Fibroblast of pulmonary artery (primary cell): ENCODE results near the gene CD79A.

Source experiments
- DNase-seq: peaks from one replicate; pipeline ENCODE4 v3.0.0-alpha.2; 2010; ENCODE audit warnings: low read depth
- H3K4me3 ChIP-seq: replicated peaks from 2 replicates; pipeline ENCODE4 v1.5.1; 2011; ENCODE audit warnings: low read depth, mild to moderate bottlenecking, control low read depth, low read length, moderate library complexity
- CTCF ChIP-seq: IDR thresholded peaks from 2 replicates; pipeline ENCODE4 v1.5.1; 2011; ENCODE audit warnings: mild to moderate bottlenecking, control low read depth, low read length, inconsistent platforms; ENCODE audit errors: missing control alignments

CD79A gene

DNA sequence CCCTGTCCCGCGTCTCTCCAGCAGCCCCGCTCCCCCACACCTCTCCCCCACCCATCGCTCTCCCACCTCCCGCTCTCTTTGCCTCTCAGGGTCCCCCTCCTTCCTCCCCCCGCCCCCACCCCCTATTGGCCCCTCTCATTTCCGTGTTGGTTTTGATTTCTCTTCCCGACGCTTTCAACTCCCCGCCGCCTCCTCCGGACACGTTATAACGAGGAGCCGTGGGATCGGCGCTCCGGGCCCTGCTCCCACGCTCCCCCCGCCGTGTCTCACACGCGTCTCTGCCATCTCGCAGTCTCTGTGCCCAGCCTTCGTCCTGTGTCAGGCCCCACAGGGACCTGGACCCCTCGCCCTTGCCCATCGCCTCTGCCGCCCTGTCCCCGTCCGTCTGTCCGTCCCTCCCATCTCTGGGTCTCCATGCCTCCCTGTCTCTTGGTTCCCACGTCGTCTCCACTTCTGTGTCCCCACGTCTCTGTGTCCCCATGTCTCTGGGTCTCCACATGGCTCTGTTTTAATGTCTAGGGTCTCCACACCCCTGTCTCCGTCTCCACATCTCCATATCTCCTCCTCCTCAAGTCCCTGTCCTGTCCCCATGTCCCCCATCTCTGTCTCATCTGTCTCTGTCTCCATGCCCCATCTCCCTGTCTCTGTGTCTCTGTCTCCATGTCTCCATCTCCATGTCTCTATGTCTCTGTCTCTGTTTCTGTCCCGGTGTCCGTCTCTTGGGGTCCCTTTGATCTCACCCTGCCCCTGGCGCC lies 38.1 kb downstream of the CD79A start:
- no peak for TF ChIP-seq CTCF
- DNase-seq = no peak
- H3K4me3 ChIP-seq = no peak overlapping the region

DNA sequence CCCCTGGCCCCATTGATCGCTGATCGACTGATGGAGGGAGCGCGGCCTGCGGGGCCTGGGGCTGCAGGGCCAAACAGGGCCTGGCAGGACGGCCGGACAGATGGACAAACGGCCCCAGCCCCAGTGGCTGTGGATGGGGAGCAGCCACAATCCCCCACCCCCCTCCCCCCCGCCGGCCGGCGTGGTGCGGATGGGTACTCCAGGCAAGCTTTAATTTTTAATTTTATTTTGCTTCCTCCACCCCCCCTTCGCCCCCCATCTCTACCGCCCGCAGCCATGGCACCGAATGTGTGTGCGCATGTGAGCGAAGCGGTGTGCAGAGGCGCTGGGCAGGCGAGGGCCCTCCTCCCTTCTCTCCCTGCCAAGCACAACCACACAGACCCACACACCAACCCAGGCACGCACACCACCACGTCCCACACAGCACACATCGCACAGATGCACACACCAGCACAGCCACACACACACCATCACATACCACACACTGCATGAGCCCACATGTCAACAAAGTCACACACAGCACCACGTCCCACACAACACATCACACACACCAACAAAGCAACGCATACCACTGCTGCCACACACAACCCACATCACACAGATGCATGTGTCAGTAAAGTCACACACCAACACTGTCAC lies 38.8 kb downstream of the CD79A start:
- no peak for DNase-seq
- H3K4me3 ChIP-seq = no peak overlapping the region
- TF ChIP-seq CTCF = no peak

GRCh38 chr19:41917676-41918075 lies 40.6 kb downstream of the CD79A start:
- no peak for TF ChIP-seq CTCF
- H3K4me3 ChIP-seq = no peak overlapping the region
- no peak for DNase-seq

DNA sequence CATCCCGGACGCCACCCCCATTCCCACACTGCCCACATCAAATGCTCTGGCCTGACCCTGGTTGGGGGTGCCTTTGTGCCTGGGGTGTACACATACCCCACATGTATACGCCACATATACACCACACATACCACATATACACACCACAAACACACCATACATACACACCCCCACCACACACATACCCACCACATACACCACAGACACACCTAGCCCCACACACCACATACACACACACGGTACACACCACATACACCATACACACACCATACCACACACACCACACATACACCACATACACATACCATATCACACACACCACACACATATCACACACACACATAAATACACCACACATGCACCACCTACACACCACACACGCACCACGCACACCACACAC lies 41.0 kb downstream of the CD79A start:
- TF ChIP-seq CTCF = no peak
- no peak overlapping the region for H3K4me3 ChIP-seq
- DNase-seq = no peak

DNA sequence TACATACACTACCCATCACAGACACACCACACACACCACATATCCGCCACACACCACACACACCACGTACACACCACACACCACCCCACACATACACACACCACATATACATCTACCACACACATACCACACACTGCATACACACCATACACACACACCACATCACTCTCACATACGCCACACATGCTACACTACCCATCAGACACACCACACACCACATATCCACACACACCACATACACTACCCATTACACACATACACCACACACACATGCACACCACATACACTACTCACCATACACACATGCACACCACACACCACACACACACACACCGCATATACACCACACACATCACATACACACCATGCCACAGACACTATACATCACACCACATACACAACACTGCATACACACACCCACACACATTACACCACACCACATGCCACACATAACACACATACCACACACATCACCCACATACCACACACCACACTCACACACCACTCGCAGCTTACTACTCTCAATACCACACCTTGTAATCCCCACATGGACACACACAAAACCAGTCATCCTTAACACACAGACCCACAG lies 41.7 kb downstream of the CD79A start:
- DNase-seq = no peak
- H3K4me3 ChIP-seq = no peak overlapping the region
- no peak for TF ChIP-seq CTCF

DNA sequence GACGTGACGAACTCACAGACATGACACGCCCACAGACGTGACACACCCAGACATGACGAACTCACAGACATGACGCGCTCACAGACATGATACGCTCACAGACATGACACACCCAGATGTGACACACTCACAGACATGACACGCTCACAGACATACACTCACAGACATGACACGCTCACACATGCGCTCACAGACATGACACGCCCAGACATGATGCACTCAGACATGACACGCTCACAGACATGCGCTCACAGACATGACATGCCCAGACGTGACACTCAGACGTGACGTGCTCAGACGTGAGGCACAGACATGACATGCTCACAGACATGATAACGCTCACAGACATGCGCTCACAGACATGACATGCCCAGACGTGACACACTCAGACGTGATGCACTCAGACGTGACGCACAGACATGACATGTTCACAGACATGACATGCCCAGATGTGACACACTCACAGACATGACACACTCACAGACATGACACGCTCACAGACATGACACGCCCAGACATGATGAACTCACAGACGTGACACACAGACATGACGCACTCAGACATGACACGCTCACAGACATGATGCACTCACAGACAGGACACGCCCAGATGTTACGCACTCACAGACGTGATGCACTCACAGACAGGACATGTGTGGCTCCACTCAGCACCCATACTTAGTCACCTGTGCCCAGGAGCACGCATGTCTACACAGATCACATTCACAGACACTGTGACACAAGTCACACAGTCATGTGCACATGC lies 43.1 kb downstream of the CD79A start:
- TF ChIP-seq CTCF = no peak
- no peak overlapping the region for H3K4me3 ChIP-seq
- DNase-seq = no peak
